Epidermal melanocyte (primary cell): ENCODE measurements around the gene SMAGP.
"Not testable (repeated sequence)": the region's sequence is repeated elsewhere in the genome, so short reads cannot be mapped to it uniquely, and the experiment has no call there.

Experiments
- DNase-seq: peaks from one replicate; pipeline ENCODE4 v3.0.0; 2011; ENCODE audit warnings: low spot score; ENCODE audit not compliant: insufficient read length

The SMAGP gene

GRCh38 chr12:51225771-51226170, 44.4 kb downstream of the SMAGP start:
- DNase-seq = no peak

GRCh38 chr12:51225234-51225633, 45.0 kb downstream of the SMAGP start:
- DNase-seq = no peak

GRCh38 chr12:51224625-51225024, 45.6 kb downstream of the SMAGP start:
- DNase-seq = no peak

GRCh38 chr12:51222461-51222860, 47.8 kb downstream of the SMAGP start:
- no peak for DNase-seq

- DNase-seq = not testable (repeated sequence)
Measured at GRCh38 chr12:51219857-51220256, 50.4 kb downstream of the SMAGP start.

DNA sequence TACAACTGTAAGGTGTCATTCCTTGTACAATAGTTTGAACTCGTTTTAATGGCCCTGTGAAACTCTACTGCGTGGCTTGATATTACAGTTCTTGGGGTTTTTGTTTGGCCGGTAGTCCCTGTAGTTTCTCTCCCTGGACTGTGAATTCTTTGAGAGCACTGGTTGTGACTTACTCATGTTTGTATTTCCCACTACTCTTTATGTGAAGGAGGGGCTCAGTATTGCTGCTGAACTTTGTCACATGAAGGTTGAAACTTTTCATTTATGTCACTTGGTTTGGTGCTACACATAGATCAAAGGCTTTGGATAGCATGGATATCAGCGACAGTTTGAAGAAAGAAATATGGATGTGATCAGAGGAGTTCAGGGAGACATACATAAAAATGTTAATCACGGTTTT, 50.9 kb downstream of the SMAGP start:
- DNase-seq = no peak

- no peak for DNase-seq
Measured at GRCh38 chr12:51218607-51219161, 51.5 kb downstream of the SMAGP start.

GRCh38 chr12:51217968-51218606, 52.1 kb downstream of the SMAGP start, which contains the start of gene POU6F1:
Gene POU6F1 (minus strand): TSS chr12:51218062. CDS start chr12:51206836, 11,226 bp downstream.
- DNase-seq = peak; percentile 95

DNA sequence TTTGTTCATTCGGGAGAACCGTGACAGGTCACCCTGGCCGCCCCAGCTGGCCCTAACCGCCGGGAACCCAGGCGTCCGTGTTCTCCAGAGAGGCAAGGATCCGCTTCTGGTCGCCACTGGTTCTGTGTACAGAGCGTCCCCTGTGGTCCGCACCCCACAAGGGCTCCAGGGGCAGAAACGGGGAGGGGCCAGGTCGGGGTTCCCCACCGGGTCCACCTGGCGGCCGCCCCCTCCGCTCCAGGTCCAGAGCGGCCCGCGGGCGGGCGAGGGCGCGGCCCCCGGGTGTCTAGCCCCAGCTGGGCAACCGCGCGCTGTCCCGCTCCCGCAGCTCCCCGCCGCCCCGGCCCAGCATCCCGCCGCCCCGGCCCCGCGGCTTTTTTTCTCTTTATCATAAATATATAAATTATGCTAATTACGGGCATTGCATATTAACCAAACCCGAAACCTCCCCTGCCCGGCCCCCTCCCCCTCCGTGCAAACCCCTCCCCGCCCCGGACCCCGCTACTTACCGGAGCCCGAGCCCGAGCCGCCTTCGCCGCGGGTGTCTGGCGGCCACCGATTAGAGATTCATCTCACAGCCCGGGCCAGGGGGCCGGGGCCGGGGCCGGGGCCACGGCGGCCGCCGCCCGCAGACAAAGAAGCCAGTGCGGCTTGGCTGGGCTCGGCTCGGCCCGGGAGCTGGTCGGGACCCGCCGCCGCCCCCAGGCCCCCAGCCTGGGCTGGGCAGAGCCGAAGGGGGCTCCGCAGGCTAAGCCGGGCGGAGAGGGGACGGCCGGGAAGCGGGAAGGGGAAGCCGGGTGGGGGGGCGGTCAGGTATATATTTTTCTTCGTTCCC, 52.9 kb downstream of the SMAGP start:
- DNase-seq = peak; percentile 46

DNA sequence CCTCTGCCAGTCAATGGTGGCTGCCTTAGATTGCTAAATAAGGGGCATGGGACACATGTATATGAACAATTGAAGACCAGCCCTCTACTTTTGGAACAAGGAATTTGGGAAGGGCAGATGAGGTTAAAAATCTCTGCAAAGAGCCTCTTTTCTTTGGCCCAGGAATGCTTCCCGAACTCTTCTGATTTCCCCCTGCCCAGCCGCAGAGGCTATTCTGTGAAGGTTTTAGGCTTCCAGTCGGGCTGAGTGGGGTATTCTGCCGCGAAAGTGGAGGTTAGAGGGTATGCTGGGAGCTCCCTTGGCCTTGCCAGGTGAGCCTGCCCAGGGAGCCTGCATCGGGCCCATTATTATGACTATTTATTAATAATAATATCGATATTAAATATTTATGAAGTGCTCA, 53.6 kb downstream of the SMAGP start:
- DNase-seq = no peak

- DNase-seq = no peak
Measured at GRCh38 chr12:51214895-51215294, 55.3 kb downstream of the SMAGP start.

DNA sequence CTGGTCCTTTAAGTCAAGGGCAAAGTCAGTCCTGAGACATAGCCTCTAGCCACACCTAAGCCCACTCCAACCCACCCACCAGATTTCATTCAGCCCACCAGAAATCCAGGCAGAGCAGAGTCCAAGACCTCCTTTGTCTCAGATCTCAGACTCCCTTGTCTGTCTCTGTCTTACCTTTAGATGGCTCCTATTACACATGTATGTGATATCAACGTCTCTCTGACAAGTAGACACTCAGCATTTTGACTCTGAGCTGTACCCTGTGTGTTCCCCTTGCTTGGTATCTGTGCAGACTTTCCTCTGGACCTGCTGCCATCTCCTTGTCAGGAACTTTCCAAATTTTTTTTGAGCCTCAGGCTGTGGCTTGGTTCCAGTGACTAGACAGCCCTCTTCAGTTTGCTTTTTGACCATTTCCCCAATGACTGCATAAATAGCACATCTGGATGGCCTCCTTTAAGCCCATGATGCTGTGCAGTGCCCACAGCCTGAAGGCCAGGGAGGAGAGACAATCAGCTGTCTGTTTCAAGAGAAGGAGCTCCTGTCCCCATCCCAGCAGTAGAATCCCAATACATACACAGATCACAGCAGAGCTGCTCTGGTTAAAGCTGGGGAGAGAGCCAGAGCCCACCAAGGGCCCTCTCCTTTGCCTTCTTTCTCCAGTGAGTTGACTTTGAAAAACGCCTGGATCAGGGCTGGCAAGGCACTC, 59.4 kb downstream of the SMAGP start:
- peak; percentile 86 for DNase-seq

GRCh38 chr12:51209259-51209658, 61.0 kb downstream of the SMAGP start:
- DNase-seq = no peak

DNA sequence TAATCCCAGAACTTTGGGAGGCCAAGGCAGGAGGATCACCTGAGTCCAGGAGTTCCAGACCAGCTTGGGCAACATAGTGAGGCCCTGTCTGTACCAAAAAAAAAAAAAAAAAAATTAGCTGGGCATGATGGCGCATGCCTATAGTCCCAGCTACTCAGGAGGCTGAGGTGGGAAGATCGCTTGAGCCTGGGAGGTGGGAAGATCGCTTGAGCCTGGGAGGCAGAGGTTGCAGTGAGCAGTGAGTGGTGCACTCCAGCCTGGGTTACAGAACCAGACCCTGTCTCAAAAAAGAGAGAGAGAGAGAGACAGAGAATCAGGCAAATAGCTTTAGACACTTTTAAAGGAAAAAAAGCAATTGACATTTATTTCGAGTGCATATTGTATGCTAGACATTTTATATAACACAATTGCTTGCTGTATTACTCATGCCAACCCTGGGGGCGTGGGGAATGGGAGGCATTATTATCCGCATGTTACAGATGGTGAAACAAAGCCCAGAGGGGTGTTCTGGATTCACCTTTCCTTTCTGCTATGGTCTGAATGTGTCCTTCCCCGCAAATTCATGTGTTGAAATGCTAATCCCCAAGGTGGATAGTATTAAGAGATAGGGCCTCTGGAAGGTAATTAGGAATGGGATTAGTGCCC, 62.1 kb downstream of the SMAGP start:
- no peak for DNase-seq

DNA sequence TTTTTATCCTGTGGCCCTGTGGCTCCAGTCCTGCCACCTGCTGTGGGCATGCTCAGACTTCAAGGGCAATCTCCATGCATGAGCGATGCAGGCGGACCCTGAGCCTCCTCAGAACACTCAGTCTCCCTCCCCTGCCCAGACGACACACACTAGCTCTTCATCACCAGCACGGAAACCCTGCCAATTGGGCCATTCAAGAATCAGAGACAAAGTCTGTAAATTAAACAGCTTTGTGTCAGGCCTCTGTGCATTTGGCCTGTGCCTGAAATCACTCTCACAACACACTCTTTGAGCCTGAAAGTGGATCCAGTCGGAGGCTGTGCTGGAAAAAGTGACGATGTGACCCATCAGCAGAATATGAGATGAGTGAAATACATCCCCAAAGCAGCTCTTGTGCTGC, 64.9 kb downstream of the SMAGP start:
- DNase-seq = no peak

DNA sequence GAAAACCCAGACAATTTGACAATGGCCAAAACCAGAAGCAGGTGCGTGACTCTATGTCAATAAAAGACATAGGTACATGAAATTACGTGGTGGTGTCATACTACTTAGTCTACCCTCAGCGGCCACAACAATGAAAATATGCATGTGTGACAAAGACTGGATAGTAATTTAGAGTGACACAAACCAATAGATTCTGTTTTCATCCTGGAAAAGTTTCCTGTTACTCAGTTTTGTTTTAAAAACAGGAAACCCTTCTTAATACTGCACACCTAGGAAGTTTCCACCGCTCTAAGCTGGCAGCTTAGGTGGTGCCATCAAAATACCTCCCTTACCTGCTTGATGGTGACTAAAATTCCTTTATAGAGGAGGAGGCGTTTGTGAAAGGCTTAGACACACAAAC, 67.5 kb downstream of the SMAGP start:
- no peak for DNase-seq

GRCh38 chr12:51200806-51201205, 69.4 kb downstream of the SMAGP start:
- no peak for DNase-seq

GRCh38 chr12:51200156-51200555, 70.1 kb downstream of the SMAGP start:
- DNase-seq = no peak

DNA sequence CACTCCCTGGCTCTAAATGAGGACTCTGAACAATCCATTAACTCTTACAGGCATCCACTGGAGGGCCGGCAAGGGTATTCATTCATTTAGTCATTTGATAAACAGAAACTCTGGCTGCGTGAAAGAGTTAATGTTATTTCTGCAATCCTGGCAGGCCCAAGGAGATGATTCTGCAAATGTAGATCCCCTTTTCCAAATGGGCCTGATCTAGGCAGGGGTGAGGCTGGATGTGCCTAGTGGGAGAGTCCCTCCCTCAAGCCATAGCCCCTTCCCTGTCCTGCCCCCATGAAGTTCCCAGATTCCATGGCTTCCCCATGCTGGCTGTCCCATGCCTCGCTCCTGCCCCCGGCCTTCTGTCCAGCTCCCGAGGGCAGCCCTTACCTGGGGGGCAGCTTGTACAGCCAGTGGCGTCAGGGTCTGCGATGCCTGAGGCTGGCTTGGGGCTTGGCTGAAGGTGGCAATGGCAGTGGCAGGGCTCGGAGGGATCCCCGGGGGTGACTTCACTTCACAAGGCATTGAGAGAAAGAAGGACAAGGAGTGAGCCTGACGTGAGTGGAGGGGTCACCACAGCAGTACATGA, 70.8 kb downstream of the SMAGP start:
- DNase-seq = no peak

DNA sequence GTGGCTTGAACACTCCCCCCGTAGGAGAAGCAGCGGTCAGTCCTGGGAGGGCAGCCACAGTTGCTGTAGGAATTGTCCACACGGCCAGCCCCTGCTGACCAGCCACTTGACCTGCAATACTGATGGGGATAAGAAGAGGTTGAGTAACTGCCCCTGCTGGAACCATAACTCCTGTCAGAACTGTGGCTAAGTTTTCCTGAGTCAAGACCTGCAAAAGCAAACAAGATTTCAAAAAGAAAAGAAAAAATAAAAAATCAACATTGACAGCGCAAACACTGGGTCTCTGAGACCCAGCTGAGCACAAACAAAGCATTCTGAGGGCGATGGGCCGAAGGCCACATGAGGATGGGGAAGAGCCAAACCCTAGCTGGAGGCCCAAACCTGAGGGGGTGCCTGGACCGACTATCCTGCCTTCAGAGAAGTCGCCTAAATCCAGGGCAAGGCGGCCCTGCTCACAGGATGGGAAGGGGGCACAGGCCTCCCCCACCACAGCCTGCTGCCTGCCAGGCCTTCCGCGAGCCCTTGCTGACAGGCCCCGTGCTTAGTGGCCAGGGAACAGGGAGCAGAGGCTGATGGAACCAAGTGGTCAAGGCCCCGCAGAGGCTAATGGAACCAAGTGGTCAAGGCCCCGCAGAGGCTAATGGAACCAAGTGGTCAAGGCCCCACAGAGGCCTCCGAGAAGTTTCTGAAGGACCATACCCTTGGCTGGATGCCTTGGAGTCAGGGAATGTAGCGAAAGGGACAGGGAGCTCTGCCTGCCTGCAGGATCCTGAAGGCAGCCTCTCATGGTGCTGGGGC, 71.4 kb downstream of the SMAGP start:
- no peak for DNase-seq
